ENCODE measurements around the gene CKAP5. TPM values are rescaled to one million over a fixed set of nuclear protein-coding genes. Genes with fewer than 3 reads are reported as not detected.

Gene CKAP5
- total RNA-seq, 1 experiment from 2014 or later, result 190 TPM

DNA sequence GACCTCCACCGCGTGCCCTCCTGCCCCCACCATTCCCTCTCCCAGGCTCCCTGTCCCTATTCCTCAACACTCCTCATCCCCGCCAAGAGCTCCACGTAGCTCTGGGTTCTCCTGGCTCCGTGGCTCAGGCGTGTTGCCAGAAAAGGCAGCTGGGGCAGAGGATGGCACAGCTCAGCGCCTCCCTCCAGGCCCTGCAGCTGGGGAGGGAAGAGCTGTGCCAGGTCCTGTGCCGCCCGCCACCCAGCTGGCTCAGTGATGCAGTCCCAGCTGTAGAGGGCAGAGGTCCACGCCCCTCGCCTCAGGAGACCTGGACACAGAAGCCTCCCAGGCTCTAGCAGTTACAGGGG, 149.9 kb downstream of the CKAP5 start:
- Histone ChIP-seq H3T11ph (ENCODE audit: low read length) (no peak overlapping the region), H4K91ac (ENCODE audit: insufficient read length, low read depth, low read length) (no peak overlapping the region), H3K9me3 (ENCODE audit: control insufficient read depth, low read depth, low read length) (no peaks in the 10 kb centered on the region), H3K9ac (ENCODE audit: extremely low read depth, insufficient read length, low read length) (no peak overlapping the region), H3K4me2 (ENCODE audit: insufficient read depth, insufficient read length, low read length) (no peak overlapping the region), H3K23me2 (ENCODE audit: insufficient read length, low read depth, low read length, poor library complexity, severe bottlenecking) (no peaks in the 10 kb centered on the region), H3K27ac (ENCODE audit: insufficient read length, low read depth, low read length) (no peak overlapping the region), H4K8ac (replicated peaks; ENCODE audit: insufficient read length, low read depth, low read length) (no peak overlapping the region), H3K79me2 (ENCODE audit: insufficient read depth, low read length) (no peaks in the 10 kb centered on the region; the same call in 1 of the 2 replicates), H2BK120ac (ENCODE audit: low read depth, low read length, poor library complexity, severe bottlenecking) (no peak overlapping the region), H3K4me1 (ENCODE audit: insufficient read depth, low read length) (no peaks in the 10 kb centered on the region), H2AK5ac (ENCODE audit: insufficient read length, low read length) (no peak overlapping the region), H3K18ac (ENCODE audit: insufficient read length, low read depth, low read length) (no peak overlapping the region), H3K14ac (ENCODE audit: insufficient read depth, low read length) (no peak overlapping the region), H3K27me3 (ENCODE audit: insufficient read depth, low read length) (no peaks in the 10 kb centered on the region), H2BK5ac (ENCODE audit: insufficient read length, low read length) (no peak overlapping the region), H3K23ac (ENCODE audit: insufficient read length, low read depth, low read length) (no peak overlapping the region), H2BK20ac (ENCODE audit: low read depth, low read length, poor library complexity, severe bottlenecking) (no peak overlapping the region), H2BK12ac (ENCODE audit: insufficient read length, low read depth, low read length) (no peak overlapping the region), H4K20me1 (ENCODE audit: control insufficient read depth, insufficient read depth, insufficient read length) (no peaks in the 10 kb centered on the region), H3K56ac (ENCODE audit: insufficient read length, low read depth, low read length) (no peak overlapping the region), H3K79me1 (ENCODE audit: insufficient read depth, low read depth, low read length, poor library complexity, severe bottlenecking) (no peaks in the 10 kb centered on the region), H4K5ac (ENCODE audit: insufficient read length, low read depth, low read length) (no peak overlapping the region), H2BK15ac (ENCODE audit: low read depth, low read length) (no peak overlapping the region), H2AFZ (ENCODE audit: low read length) (no peak overlapping the region), H3K4ac (ENCODE audit: low read depth, low read length) (no peak overlapping the region)
- Mint-ChIP-seq H3K27me3 (ENCODE audit: low read depth) (no peaks in the 10 kb centered on the region), H3K36me3 (ENCODE audit: insufficient read depth in 1 of 3, low read depth in 3 of 3) (peaks cover 2 to 14% (median 13%) of the 10 kb centered on the region in 3 experiments; a peak in 6 of 7 replicates), H3K4me1 (peaks cover 11% of the 10 kb centered on the region in 2 experiments; a peak in 3 of 4 replicates), H3K9me3 (no peaks in the 10 kb centered on the region), H3K4me3 (no peak overlapping the region), H3K27ac (no peak overlapping the region)
- WGBS (ENCODE audit: extremely low coverage, insufficient read length, low lambda C conversion rate), result no CpG with 5 or more reads among the region's 11 CpGs
- no peak for DNase-seq
- TF ChIP-seq, protein P1, sequence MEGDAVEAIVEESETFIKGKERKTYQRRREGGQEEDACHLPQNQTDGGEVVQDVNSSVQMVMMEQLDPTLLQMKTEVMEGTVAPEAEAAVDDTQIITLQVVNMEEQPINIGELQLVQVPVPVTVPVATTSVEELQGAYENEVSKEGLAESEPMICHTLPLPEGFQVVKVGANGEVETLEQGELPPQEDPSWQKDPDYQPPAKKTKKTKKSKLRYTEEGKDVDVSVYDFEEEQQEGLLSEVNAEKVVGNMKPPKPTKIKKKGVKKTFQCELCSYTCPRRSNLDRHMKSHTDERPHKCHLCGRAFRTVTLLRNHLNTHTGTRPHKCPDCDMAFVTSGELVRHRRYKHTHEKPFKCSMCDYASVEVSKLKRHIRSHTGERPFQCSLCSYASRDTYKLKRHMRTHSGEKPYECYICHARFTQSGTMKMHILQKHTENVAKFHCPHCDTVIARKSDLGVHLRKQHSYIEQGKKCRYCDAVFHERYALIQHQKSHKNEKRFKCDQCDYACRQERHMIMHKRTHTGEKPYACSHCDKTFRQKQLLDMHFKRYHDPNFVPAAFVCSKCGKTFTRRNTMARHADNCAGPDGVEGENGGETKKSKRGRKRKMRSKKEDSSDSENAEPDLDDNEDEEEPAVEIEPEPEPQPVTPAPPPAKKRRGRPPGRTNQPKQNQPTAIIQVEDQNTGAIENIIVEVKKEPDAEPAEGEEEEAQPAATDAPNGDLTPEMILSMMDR (conservative IDR thresholded peaks at IDR 0.05), result no peak
